ENCODE measurements around the gene ATOSB.

GRCh38 chr9:35079426-35080341 lies 36.0 kb downstream of the ATOSB start, which contains the start of gene FANCG:
- no peak for TF ChIP-seq CTCF (IDR thresholded peaks at IDR 0.05; ENCODE audit: low read depth, low read length, poor library complexity, severe bottlenecking)
- no peak for TF ChIP-seq EZH2phosphoT487 (IDR thresholded peaks at IDR 0.05; ENCODE audit: borderline replicate concordance, low read length)
